IPS-11a (cell line): Measurements from ENCODE around the gene NUP205.
"Not testable (repeated sequence)": the region's sequence is repeated elsewhere in the genome, so short reads cannot be mapped to it uniquely, and the experiment has no call there.

Experiments
- H3K4me3 ChIP-seq: one replicate; pipeline ENCODE4 v1.5.1; 2013; ENCODE audit warnings: low read depth, low read length, control low read depth

Gene NUP205

GRCh38 chr7:135664046-135664589 is 106.4 kb downstream of the NUP205 start:
- H3K4me3 ChIP-seq, result no peak overlapping the region

GRCh38 chr7:135665042-135665441 is 107.3 kb downstream of the NUP205 start:
- no peak overlapping the region for H3K4me3 ChIP-seq

GRCh38 chr7:135666156-135666555 is 108.4 kb downstream of the NUP205 start:
- H3K4me3 ChIP-seq, result no peak overlapping the region

GRCh38 chr7:135666846-135667245 is 109.1 kb downstream of the NUP205 start:
- H3K4me3 ChIP-seq, result no peak overlapping the region

GRCh38 chr7:135667626-135668025 is 109.9 kb downstream of the NUP205 start:
- H3K4me3 ChIP-seq, result not testable (repeated sequence)

GRCh38 chr7:135668852-135669395 is 111.2 kb downstream of the NUP205 start:
- not testable (repeated sequence) for H3K4me3 ChIP-seq

- H3K4me3 ChIP-seq, result no peak overlapping the region
Measured at GRCh38 chr7:135669774-135670173, 112.1 kb downstream of the NUP205 start.

GRCh38 chr7:135670179-135670578 is 112.5 kb downstream of the NUP205 start:
- no peak overlapping the region for H3K4me3 ChIP-seq

GRCh38 chr7:135672560-135673359 is 115.0 kb downstream of the NUP205 start:
- no peak overlapping the region for H3K4me3 ChIP-seq

GRCh38 chr7:135673360-135673706 is 115.6 kb downstream of the NUP205 start:
- H3K4me3 ChIP-seq, result no peak overlapping the region

- H3K4me3 ChIP-seq, result no peak overlapping the region
Measured at GRCh38 chr7:135678612-135679575, 121.2 kb downstream of the NUP205 start.

- no peak overlapping the region for H3K4me3 ChIP-seq
Measured at GRCh38 chr7:135681762-135682161, 124.0 kb downstream of the NUP205 start.

- H3K4me3 ChIP-seq, result no peak overlapping the region
Measured at GRCh38 chr7:135682191-135682590, 124.5 kb downstream of the NUP205 start.

- H3K4me3 ChIP-seq, result no peak overlapping the region
Measured at GRCh38 chr7:135683609-135684008, 125.9 kb downstream of the NUP205 start.

- no peak overlapping the region for H3K4me3 ChIP-seq
Measured at GRCh38 chr7:135684136-135684535, 126.4 kb downstream of the NUP205 start.

- no peak overlapping the region for H3K4me3 ChIP-seq
Measured at GRCh38 chr7:135684699-135685098, 127.0 kb downstream of the NUP205 start.

GRCh38 chr7:135685306-135686084 is 127.8 kb downstream of the NUP205 start:
- no peak overlapping the region for H3K4me3 ChIP-seq

GRCh38 chr7:135687466-135687865 is 129.7 kb downstream of the NUP205 start:
- no peak overlapping the region for H3K4me3 ChIP-seq

GRCh38 chr7:135690566-135690965 is 132.8 kb downstream of the NUP205 start:
- no peak overlapping the region for H3K4me3 ChIP-seq

- H3K4me3 ChIP-seq, result no peak overlapping the region
Measured at GRCh38 chr7:135692055-135692454, 134.3 kb downstream of the NUP205 start.

GRCh38 chr7:135692606-135693005 is 134.9 kb downstream of the NUP205 start:
- not testable (repeated sequence) for H3K4me3 ChIP-seq
